AG09319 (cell line): Measurements from ENCODE around the gene KEL.

Experiments
- DNase-seq: peaks from one replicate; pipeline ENCODE4 v3.0.0-alpha.2; 2010; ENCODE audit warnings: low read depth; ENCODE audit errors: extremely low read depth
- CTCF ChIP-seq: IDR thresholded peaks from 2 replicates; pipeline ENCODE4 v1.5.1; 2011; ENCODE audit warnings: low read depth, mild to moderate bottlenecking, inconsistent platforms, low read length, moderate library complexity

KEL gene

GRCh38 chr7:142897691-142898090 is 64.5 kb downstream of the KEL start:
- TF ChIP-seq CTCF = no peak
- DNase-seq = no peak

GRCh38 chr7:142896741-142897379 is 65.3 kb downstream of the KEL start:
- TF ChIP-seq CTCF = no peak
- no peak for DNase-seq

- DNase-seq = no peak
- TF ChIP-seq CTCF = no peak
These were observed 66.0 kb downstream of the KEL start for GRCh38 chr7:142896151-142896550.

- DNase-seq = no peak
- no peak for TF ChIP-seq CTCF
These were observed 67.1 kb downstream of the KEL start for GRCh38 chr7:142894985-142895593.

- no peak for DNase-seq
- no peak for TF ChIP-seq CTCF
These were observed 67.8 kb downstream of the KEL start for GRCh38 chr7:142894112-142894984.

- TF ChIP-seq CTCF = no peak
- no peak for DNase-seq
These were observed 69.2 kb downstream of the KEL start for GRCh38 chr7:142892951-142893350.

GRCh38 chr7:142891490-142892082 is 70.6 kb downstream of the KEL start:
- TF ChIP-seq CTCF = no peak
- DNase-seq = no peak
